HG03378 (cell line): ENCODE results near the gene ENO2.

Source experiments
- ATAC-seq: cut with Tn5 transposase; IDR thresholded peaks from one replicate; pipeline ENCODE4 v1.9.1; 2021; ENCODE audit warnings: mild to moderate bottlenecking, moderate library complexity; ENCODE audit not compliant: unreplicated experiment

The ENO2 gene

GRCh38 chr12:6946920-6947374 is 32.6 kb downstream of the ENO2 start:
- ATAC-seq, result no peak

GRCh38 chr12:6947615-6948014 is 33.2 kb downstream of the ENO2 start:
- no peak for ATAC-seq

- no peak for ATAC-seq
These were observed 34.7 kb downstream of the ENO2 start for GRCh38 chr12:6948873-6949594.

- ATAC-seq, result no peak
These were observed 36.0 kb downstream of the ENO2 start for GRCh38 chr12:6950401-6950801.

GRCh38 chr12:6950811-6951540 is 36.6 kb downstream of the ENO2 start, which contains the start of gene PTPN6:
Gene PTPN6 (plus strand): TSS chr12:6951356. CDS start chr12:6951513, 157 bp downstream.
- peak; percentile 22 for ATAC-seq

DNA sequence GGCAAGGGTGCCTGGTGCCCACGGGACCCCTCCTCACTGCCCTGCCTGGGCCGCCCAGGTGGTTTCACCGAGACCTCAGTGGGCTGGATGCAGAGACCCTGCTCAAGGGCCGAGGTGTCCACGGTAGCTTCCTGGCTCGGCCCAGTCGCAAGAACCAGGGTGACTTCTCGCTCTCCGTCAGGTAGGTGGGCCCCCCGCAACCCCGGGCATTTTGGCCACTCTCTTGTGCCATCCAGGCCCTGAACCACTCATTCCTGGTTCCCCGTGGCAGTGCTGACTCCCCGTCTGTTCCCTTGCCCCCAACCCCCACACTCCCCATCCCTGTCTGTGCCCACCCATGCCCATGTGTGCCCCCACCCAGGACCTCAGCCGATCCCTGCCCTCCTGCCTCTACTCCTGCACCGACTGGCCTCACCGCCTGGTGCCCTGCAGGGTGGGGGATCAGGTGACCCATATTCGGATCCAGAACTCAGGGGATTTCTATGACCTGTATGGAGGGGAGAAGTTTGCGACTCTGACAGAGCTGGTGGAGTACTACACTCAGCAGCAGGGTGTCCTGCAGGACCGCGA is 37.3 kb downstream of the ENO2 start:
- no peak for ATAC-seq

- no peak for ATAC-seq
These were observed 37.9 kb downstream of the ENO2 start for GRCh38 chr12:6952121-6952862.

- no peak for ATAC-seq
These were observed 38.6 kb downstream of the ENO2 start for GRCh38 chr12:6952863-6953441.

GRCh38 chr12:6953442-6954315 is 39.3 kb downstream of the ENO2 start:
- peak; percentile 40 for ATAC-seq

- no peak for ATAC-seq
These were observed 40.1 kb downstream of the ENO2 start for GRCh38 chr12:6954316-6955107.

GRCh38 chr12:6955108-6956020 is 41.0 kb downstream of the ENO2 start:
- ATAC-seq, result no peak

DNA sequence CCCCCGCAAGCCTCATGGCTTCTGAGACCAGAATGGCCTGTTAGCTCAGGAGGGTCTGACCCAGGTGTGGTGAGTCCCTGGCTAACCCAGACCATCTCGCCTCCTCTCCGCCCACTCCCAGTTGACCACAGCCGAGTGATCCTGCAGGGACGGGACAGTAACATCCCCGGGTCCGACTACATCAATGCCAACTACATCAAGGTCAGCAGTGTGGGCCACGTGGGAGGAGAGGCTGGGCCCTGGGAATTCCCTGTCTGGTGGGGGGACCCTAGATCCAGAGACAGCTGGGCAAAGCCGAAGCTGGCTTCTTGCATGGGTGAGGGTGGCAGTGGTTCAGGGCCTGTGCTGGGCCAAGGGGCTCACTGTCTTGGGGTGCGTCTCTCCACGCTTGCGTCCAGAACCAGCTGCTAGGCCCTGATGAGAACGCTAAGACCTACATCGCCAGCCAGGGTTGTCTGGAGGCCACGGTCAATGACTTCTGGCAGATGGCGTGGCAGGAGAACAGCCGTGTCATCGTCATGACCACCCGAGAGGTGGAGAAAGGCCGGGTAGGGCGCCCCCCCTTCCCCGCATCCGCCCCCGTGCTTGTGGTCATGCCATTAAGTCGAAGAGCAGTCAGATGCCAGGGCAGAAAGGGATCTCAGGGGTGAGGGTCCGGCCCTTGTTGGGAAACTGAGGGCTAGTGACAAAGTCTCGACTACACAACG is 41.8 kb downstream of the ENO2 start:
- no peak for ATAC-seq

- ATAC-seq, result no peak
These were observed 42.8 kb downstream of the ENO2 start for GRCh38 chr12:6957151-6957701.

GRCh38 chr12:6957741-6958608 is 43.6 kb downstream of the ENO2 start:
- ATAC-seq, result no peak

- ATAC-seq, result no peak
These were observed 44.3 kb downstream of the ENO2 start for GRCh38 chr12:6958609-6959057.
